Right lobe of liver (tissue), 6 donors: Measurements from ENCODE around the gene RYR3. TPM values are rescaled to one million over a fixed set of nuclear protein-coding genes. Genes with fewer than 3 reads are reported as not detected.

Experiments
- ATAC-seq, 4 donors: fragments of 200-7000 bp; cut with Tn5 transposase; one replicate each; pipeline ENCODE4 v1.9.1; 2020; ENCODE audit warnings: mild to moderate bottlenecking in 4 of 4, moderate library complexity in 4 of 4
- DNase-seq, 3 donors: peaks; one replicate each; pipeline ENCODE4 v3.0.0-alpha.2; 2020
- H3K27ac ChIP-seq, 3 donors: fragments of 200-600 bp; one replicate each; pipeline ENCODE4 v1.8.0; 2022
- H3K27me3 ChIP-seq, 2 donors: fragments of 200-600 bp; one replicate each; pipeline ENCODE4 v1.8.0; 2022
- H3K36me3 ChIP-seq, 4 donors: fragments of 200-600 bp; sonication (generic) in 1 of 4; one replicate each; pipeline versions ENCODE4 v1.5.1 to v1.8.0; 2017 to 2022; ENCODE audit warnings: control low read depth in 1 of 4
- H3K4me1 ChIP-seq, 4 donors: fragments of 200-600 bp; sonication (generic) in 1 of 4; one replicate each; pipeline versions ENCODE4 v1.5.1 to v1.8.0; 2017 to 2022; ENCODE audit warnings: control low read depth in 1 of 4
- H3K4me3 ChIP-seq, 3 donors: fragments of 200-600 bp; one replicate each; pipeline ENCODE4 v1.8.0; 2022
- H3K9me3 ChIP-seq, 4 donors: fragments of 200-600 bp; sonication (generic) in 1 of 4; one replicate each; pipeline versions ENCODE4 v1.5.1 to v1.8.0; 2017 to 2022; ENCODE audit warnings: control low read depth in 1 of 4
- CTCF ChIP-seq, 4 donors: fragments of 200-600 bp in 3 of 4; fragments of 450-650 bp in 1 of 4; IDR thresholded peaks; one replicate each; pipeline versions ENCODE4 v1.5.1 to v1.8.0; 2016 to 2022; ENCODE audit warnings: antibody characterized with exemption in 4 of 4, mild to moderate bottlenecking in 2 of 4
- POLR2A ChIP-seq: fragments of 450-650 bp; IDR thresholded peaks from one replicate; pipeline ENCODE4 v1.6.1; 2017; ENCODE audit warnings: antibody characterized with exemption, mild to moderate bottlenecking
- WGBS: methylation state at CpG from one replicate; pipeline ENCODE4 v1.1.6; 2018; ENCODE audit warnings: low coverage, low lambda C conversion rate; ENCODE audit not compliant: insufficient coverage; ENCODE audit errors: missing lambda C conversion rate; 5-methylcytosine and 5-hydroxymethylcytosine counted together
- intact Hi-C, 2 donors: fragments of 100-400 bp; cut with DNase I; formaldehyde crosslinking; loops; one replicate each; pipeline versions ENCODE4 v1.11.2 to v1.14.1; 2022
- total RNA-seq, 6 experiments: library from RNA; depleted of rRNA in 2 of 6; stranded (reverse); fragments of >200 nt in 2 of 6; fragmentation: NEBNext Ultra II Directional in 3 of 6; extraction: Animal tissue kit (Norgen Biotek cat#: 25700) in 3 of 6; gene quantifications; one replicate each; pipeline versions ENCODE4 v1.1.0 to v1.2.4, GENCODE V29; 2016 to 2023
- donor health status: DM: no; HTN: yes; CAD: no.
- donor health status: DM: no; HTN: no; CAD: no.
- donor health status: DM: no; HTN: no; CAD: no.
- donor health status: DM: no; HTN: yes; CAD: no.
- donor health status: DM: no; HTN: yes; CAD: no.

RYR3 gene
- total RNA-seq, 6 experiments from 2014 or later = under 0.01 to 0.31 (median 0.05) TPM; not detected in 3

GRCh38 chr15:33468740-33469139 lies 158.0 kb downstream of the RYR3 start:
- TF ChIP-seq CTCF (IDR thresholded peaks at IDR 0.05) (no peak), POLR2A (no peak)
- H3K36me3 ChIP-seq = no peaks in the 10 kb centered on the region
- no peaks in the 10 kb centered on the region for H3K27me3 ChIP-seq
- no peak overlapping the region for H3K4me3 ChIP-seq
- no peaks in the 10 kb centered on the region for H3K9me3 ChIP-seq
- no peaks in the 10 kb centered on the region for H3K4me1 ChIP-seq
- no peak for ATAC-seq
- WGBS = 60% methylated on average over 3 of the region's 3 CpGs
- intact Hi-C loops = no loop called here
- no peak for DNase-seq
- H3K27ac ChIP-seq = no peak overlapping the region

DNA sequence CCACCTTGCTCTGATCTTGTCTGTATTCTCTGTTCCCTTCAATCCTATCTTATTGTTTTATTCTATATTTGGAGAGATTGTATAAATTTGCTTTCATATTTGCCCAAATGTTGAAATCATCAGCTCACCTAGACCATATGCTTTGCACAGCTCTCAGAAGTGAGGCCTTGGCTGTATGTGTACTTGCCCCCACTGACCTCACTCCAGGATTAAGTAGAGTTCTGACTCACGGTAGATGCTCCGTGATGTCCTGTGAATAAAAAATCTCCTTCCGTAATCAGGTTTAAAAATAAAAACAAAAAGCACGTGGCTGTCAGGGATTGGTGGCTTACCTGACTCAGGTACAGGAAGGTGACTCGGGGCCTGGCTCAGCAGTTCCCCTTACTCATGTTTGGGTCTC lies 162.2 kb downstream of the RYR3 start:
- Histone ChIP-seq H3K36me3 (no peaks in the 10 kb centered on the region), H3K9me3 (no peaks in the 10 kb centered on the region), H3K27ac (no peak overlapping the region), H3K4me3 (no peak overlapping the region), H3K4me1 (no peaks in the 10 kb centered on the region), H3K27me3 (no peaks in the 10 kb centered on the region)
- 66% methylated on average over 5 of the region's 5 CpGs for WGBS
- intact Hi-C loops = no loop called here
- TF ChIP-seq CTCF (IDR thresholded peaks at IDR 0.05) (no peak), POLR2A (no peak)
- DNase-seq (no peak), ATAC-seq (no peak)

DNA sequence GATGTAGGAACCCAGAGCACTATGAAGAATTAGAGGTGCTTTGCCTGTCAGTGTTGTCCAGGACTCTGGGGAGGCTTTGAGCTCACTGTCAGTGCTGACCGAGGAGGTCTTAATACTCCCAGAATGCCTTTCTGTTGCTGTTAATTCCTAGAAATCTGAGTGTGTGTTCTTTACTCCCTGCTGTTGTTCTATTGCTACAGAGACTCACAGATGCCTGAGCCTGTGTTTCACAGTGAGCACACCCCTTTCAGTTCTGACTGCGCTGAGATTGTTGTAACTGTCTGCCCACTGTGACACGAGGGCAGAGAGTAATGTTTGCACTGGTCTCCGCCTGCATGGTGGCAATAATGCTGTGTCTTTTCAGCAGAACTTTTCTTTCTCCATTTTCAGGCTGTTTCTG lies 162.9 kb downstream of the RYR3 start:
- intact Hi-C loops = no loop called here
- ATAC-seq (no peak), DNase-seq (no peak)
- no peak for TF ChIP-seq CTCF (IDR thresholded peaks at IDR 0.05)
- TF ChIP-seq POLR2A = no peak
- Histone ChIP-seq H3K36me3 (no peaks in the 10 kb centered on the region), H3K27me3 (no peaks in the 10 kb centered on the region), H3K4me1 (no peaks in the 10 kb centered on the region), H3K9me3 (no peaks in the 10 kb centered on the region), H3K27ac (no peak overlapping the region), H3K4me3 (no peak overlapping the region)
- 28% methylated on average over 3 of the region's 4 CpGs for WGBS

- DNase-seq (no peak), ATAC-seq (no peak)
- intact Hi-C loops = no loop called here
- no peak overlapping the region for H3K4me3 ChIP-seq
- no peak overlapping the region for H3K27ac ChIP-seq
- H3K9me3 ChIP-seq = no peaks in the 10 kb centered on the region
- TF ChIP-seq POLR2A (no peak), CTCF (IDR thresholded peaks at IDR 0.05) (no peak)
- H3K4me1 ChIP-seq = no peaks in the 10 kb centered on the region
- H3K27me3 ChIP-seq = no peaks in the 10 kb centered on the region
- 58% methylated on average over 4 of the region's 4 CpGs for WGBS
- no peaks in the 10 kb centered on the region for H3K36me3 ChIP-seq
Observed at GRCh38 chr15:33476076-33476475, 165.3 kb downstream of the RYR3 start.

GRCh38 chr15:33476908-33477307 lies 166.1 kb downstream of the RYR3 start:
- no peak for ATAC-seq
- WGBS = 53% methylated on average over 2 of the region's 2 CpGs

More at GRCh38 chr15:33476908-33477307, 166.1 kb downstream of the RYR3 start:
- no peaks in the 10 kb centered on the region for H3K9me3 ChIP-seq
- H3K27ac ChIP-seq = no peak overlapping the region
- H3K4me3 ChIP-seq = no peak overlapping the region
- no peaks in the 10 kb centered on the region for H3K27me3 ChIP-seq
- intact Hi-C loops = no loop called here
- no peaks in the 10 kb centered on the region for H3K36me3 ChIP-seq
- H3K4me1 ChIP-seq = no peaks in the 10 kb centered on the region
- TF ChIP-seq POLR2A (no peak), CTCF (IDR thresholded peaks at IDR 0.05) (no peak)
- no peak for DNase-seq
